Sciatic nerve (tissue), 2 donors: ENCODE measurements around the gene MADCAM1. TPM values are rescaled to one million over a fixed set of nuclear protein-coding genes. Genes with fewer than 3 reads are reported as not detected.

Source experiments
- ATAC-seq: fragments of 200-7000 bp; cut with Tn5 transposase; one replicate; pipeline ENCODE4 v1.9.1; 2020; ENCODE audit warnings: mild to moderate bottlenecking, moderate library complexity
- DNase-seq: peaks from one replicate; pipeline ENCODE4 v3.0.0-alpha.2; 2020; ENCODE audit warnings: low spot score
- intact Hi-C: fragments of 100-400 bp; cut with DNase I; formaldehyde crosslinking; loops from one replicate; pipeline ENCODE4 v1.14.2; 2022
- total RNA-seq: library from RNA; stranded (reverse); fragmentation: NEBNext Ultra II Directional; extraction: Animal tissue kit (Norgen Biotek cat#: 25700); gene quantifications from one replicate; pipeline ENCODE4 v1.2.1, GENCODE V29; 2021
- donor health status: DM: no; HTN: no; CAD: no.
- donor health status: DM: no; HTN: no; CAD: no.

MADCAM1 gene
- total RNA-seq, 1 donor from 2014 or later, result 1.1 TPM

- intact Hi-C loops, result no loop called here
- DNase-seq (no peak), ATAC-seq (no peak)
These were observed 12.8 kb upstream of the MADCAM1 start for GRCh38 chr19:483332-484072.

GRCh38 chr19:484494-484893, 11.8 kb upstream of the MADCAM1 start:
- no peak for DNase-seq
- intact Hi-C loops, result no loop called here
- ATAC-seq, result no peak

GRCh38 chr19:485077-485476, 11.2 kb upstream of the MADCAM1 start:
- DNase-seq, result no peak
- ATAC-seq, result no peak
- intact Hi-C loops, result no loop called here

- DNase-seq (peak; percentile 66), ATAC-seq (peak; percentile 27)
- intact Hi-C loops, result no loop called here
These were observed 10.6 kb upstream of the MADCAM1 start for GRCh38 chr19:485583-486236.

GRCh38 chr19:488505-489417, 7.5 kb upstream of the MADCAM1 start:
- ATAC-seq, result peak; percentile 97
- intact Hi-C loops, result no loop called here
- peak; percentile 98 for DNase-seq

GRCh38 chr19:489418-490196, 6.7 kb upstream of the MADCAM1 start:
- ATAC-seq, result peak; percentile 45
- peak; percentile 78 for DNase-seq
- intact Hi-C loops, result no loop called here

GRCh38 chr19:491146-491741, 5.0 kb upstream of the MADCAM1 start:
- intact Hi-C loops, result no loop called here
- ATAC-seq, result no peak
- peak; percentile 66 for DNase-seq

GRCh38 chr19:492091-492531, 4.2 kb upstream of the MADCAM1 start:
- peak; percentile 60 for DNase-seq
- intact Hi-C loops, result no loop called here
- ATAC-seq, result no peak

- intact Hi-C loops, result no loop called here
- no peak for ATAC-seq
- DNase-seq, result no peak
These were observed 2.7 kb upstream of the MADCAM1 start for GRCh38 chr19:493391-494170.

- ATAC-seq (no peak), DNase-seq (peak; percentile 52)
- intact Hi-C loops, result no loop called here
These were observed 1.9 kb upstream of the MADCAM1 start for GRCh38 chr19:494171-495080.

GRCh38 chr19:495081-495401, 1.2 kb upstream of the MADCAM1 start:
- ATAC-seq, result no peak
- DNase-seq, result peak; percentile 57
- intact Hi-C loops, result no loop called here

GRCh38 chr19:495402-496111, 729 bp upstream of the MADCAM1 start:
- ATAC-seq (no peak), DNase-seq (peak; percentile 61)
- intact Hi-C loops, result no loop called here

GRCh38 chr19:496986-497385, 700 bp downstream of the MADCAM1 start:
- DNase-seq (peak; percentile 42), ATAC-seq (no peak)
- intact Hi-C loops, result no loop called here

- ATAC-seq, result no peak
- DNase-seq, result peak; percentile 56
- intact Hi-C loops, result no loop called here
These were observed 1.2 kb downstream of the MADCAM1 start for GRCh38 chr19:497491-497868.

GRCh38 chr19:497869-498510, 1.7 kb downstream of the MADCAM1 start:
- ATAC-seq, result no peak
- DNase-seq, result peak; percentile 56
- intact Hi-C loops, result no loop called here

GRCh38 chr19:498511-498891, 2.2 kb downstream of the MADCAM1 start:
- DNase-seq (peak; percentile 35), ATAC-seq (no peak)

More at GRCh38 chr19:498511-498891, 2.2 kb downstream of the MADCAM1 start:
- intact Hi-C loops, result no loop called here
